ENCODE data around the gene TSPAN17.

DNA sequence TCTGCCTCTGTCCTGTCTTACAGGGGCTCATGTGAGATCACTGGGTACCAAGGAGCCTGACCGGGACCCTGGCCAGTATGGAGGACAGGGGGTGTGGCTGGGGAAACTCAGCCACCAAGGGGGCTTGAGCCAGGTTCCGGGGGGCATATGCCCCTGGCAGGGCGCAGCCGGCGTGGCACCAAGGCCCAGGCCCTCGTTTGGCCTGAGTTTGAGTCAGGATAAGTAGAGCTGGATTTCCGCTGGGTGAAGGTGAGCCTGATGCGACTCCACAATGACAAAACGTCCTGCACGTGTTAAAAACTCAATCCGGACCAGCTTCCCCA, 616 bp upstream of the TSPAN17 start:
- TF ChIP-seq, protein P1, sequence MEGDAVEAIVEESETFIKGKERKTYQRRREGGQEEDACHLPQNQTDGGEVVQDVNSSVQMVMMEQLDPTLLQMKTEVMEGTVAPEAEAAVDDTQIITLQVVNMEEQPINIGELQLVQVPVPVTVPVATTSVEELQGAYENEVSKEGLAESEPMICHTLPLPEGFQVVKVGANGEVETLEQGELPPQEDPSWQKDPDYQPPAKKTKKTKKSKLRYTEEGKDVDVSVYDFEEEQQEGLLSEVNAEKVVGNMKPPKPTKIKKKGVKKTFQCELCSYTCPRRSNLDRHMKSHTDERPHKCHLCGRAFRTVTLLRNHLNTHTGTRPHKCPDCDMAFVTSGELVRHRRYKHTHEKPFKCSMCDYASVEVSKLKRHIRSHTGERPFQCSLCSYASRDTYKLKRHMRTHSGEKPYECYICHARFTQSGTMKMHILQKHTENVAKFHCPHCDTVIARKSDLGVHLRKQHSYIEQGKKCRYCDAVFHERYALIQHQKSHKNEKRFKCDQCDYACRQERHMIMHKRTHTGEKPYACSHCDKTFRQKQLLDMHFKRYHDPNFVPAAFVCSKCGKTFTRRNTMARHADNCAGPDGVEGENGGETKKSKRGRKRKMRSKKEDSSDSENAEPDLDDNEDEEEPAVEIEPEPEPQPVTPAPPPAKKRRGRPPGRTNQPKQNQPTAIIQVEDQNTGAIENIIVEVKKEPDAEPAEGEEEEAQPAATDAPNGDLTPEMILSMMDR (IDR thresholded peaks at IDR 0.05 in 2 of 3, conservative IDR thresholded peaks at IDR 0.05 in 1 of 3; ENCODE audit: insufficient read depth in 2 of 3, low read depth in 1 of 3, low read length in 3 of 3), result no peak
- TF ChIP-seq, protein P2, sequence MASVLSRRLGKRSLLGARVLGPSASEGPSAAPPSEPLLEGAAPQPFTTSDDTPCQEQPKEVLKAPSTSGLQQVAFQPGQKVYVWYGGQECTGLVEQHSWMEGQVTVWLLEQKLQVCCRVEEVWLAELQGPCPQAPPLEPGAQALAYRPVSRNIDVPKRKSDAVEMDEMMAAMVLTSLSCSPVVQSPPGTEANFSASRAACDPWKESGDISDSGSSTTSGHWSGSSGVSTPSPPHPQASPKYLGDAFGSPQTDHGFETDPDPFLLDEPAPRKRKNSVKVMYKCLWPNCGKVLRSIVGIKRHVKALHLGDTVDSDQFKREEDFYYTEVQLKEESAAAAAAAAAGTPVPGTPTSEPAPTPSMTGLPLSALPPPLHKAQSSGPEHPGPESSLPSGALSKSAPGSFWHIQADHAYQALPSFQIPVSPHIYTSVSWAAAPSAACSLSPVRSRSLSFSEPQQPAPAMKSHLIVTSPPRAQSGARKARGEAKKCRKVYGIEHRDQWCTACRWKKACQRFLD (CRISPR knock-in tag; IDR thresholded peaks at IDR 0.05), result no peak
